ENCODE measurements around the gene CD244.
"Not testable (repeated sequence)": the region's sequence is repeated elsewhere in the genome, so short reads cannot be mapped to it uniquely, and the experiment has no call there.

CD244 gene

GRCh38 chr1:160874935-160875334, 12.2 kb upstream of the CD244 start:
- Histone ChIP-seq H3K4me1 (ENCODE audit: control insufficient read depth in 1 of 2, insufficient read depth in 1 of 2, low read depth in 1 of 2, low read length in 1 of 2) (peaks cover 17 to 21% of the 10 kb centered on the region in 2 experiments), H3K27me3 (no peaks in the 10 kb centered on the region), H3K36me3 (no peaks in the 10 kb centered on the region), H3K4me3 (ENCODE audit: low read depth in 1 of 2, low read length in 1 of 2) (no peak overlapping the region), H3K27ac (peak overlapping the region; percentile 54), H3K9me3 (no peaks in the 10 kb centered on the region)
- TF ChIP-seq, protein P1, sequence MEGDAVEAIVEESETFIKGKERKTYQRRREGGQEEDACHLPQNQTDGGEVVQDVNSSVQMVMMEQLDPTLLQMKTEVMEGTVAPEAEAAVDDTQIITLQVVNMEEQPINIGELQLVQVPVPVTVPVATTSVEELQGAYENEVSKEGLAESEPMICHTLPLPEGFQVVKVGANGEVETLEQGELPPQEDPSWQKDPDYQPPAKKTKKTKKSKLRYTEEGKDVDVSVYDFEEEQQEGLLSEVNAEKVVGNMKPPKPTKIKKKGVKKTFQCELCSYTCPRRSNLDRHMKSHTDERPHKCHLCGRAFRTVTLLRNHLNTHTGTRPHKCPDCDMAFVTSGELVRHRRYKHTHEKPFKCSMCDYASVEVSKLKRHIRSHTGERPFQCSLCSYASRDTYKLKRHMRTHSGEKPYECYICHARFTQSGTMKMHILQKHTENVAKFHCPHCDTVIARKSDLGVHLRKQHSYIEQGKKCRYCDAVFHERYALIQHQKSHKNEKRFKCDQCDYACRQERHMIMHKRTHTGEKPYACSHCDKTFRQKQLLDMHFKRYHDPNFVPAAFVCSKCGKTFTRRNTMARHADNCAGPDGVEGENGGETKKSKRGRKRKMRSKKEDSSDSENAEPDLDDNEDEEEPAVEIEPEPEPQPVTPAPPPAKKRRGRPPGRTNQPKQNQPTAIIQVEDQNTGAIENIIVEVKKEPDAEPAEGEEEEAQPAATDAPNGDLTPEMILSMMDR (IDR thresholded peaks at IDR 0.05) = no peak

- TF ChIP-seq, protein P1 (IDR thresholded peaks at IDR 0.05) = no peak
- Histone ChIP-seq H3K4me3 (ENCODE audit: low read depth in 1 of 2, low read length in 1 of 2) (no peak overlapping the region), H3K4me1 (ENCODE audit: control insufficient read depth in 1 of 2, insufficient read depth in 1 of 2, low read depth in 1 of 2, low read length in 1 of 2) (peaks cover 34 to 38% of the 10 kb centered on the region in 2 experiments), H3K9me3 (no peaks in the 10 kb centered on the region), H3K27me3 (no peaks in the 10 kb centered on the region), H3K27ac (peak overlapping the region; percentile 68), H3K36me3 (no peaks in the 10 kb centered on the region)
Observed at GRCh38 chr1:160868141-160868540, 5.5 kb upstream of the CD244 start.

DNA sequence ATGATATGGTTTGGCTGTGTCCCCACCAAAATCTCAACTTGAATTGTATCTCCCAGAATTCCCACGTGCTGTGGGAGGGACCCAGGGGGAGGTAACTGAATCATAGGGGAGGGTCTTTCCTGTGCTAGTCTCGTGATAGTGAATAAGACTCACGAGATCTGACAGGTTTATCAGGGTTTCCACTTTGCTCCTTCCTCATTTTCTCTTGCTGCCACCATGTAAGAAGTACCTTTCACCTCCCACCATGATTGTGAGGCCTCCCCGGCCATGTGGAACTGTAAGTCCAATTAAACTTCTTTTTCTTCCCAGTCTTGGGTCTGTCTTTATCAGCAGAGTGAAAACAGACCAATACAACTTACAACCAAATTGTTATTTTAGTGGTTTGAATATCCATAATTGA, 5.0 kb upstream of the CD244 start:
- H3K36me3 ChIP-seq = not testable (repeated sequence)
- peaks cover 39 to 43% of the 10 kb centered on the region in 2 experiments for H3K4me1 ChIP-seq (ENCODE audit: control insufficient read depth in 1 of 2, insufficient read depth in 1 of 2, low read depth in 1 of 2, low read length in 1 of 2)

GRCh38 chr1:160866695-160867260, 4.1 kb upstream of the CD244 start:
- TF ChIP-seq, protein P1 (IDR thresholded peaks at IDR 0.05) = no peak
- peaks cover 48 to 51% of the 10 kb centered on the region in 2 experiments for H3K4me1 ChIP-seq (ENCODE audit: control insufficient read depth in 1 of 2, insufficient read depth in 1 of 2, low read depth in 1 of 2, low read length in 1 of 2)
- no peaks in the 10 kb centered on the region for H3K9me3 ChIP-seq
- H3K27ac ChIP-seq = no peak overlapping the region
- H3K4me3 ChIP-seq (ENCODE audit: low read depth in 1 of 2, low read length in 1 of 2) = no peak overlapping the region
- no peaks in the 10 kb centered on the region for H3K27me3 ChIP-seq
- no peaks in the 10 kb centered on the region for H3K36me3 ChIP-seq

More for the DNA sequence above, 5.0 kb upstream of the CD244 start:
- H3K27ac ChIP-seq = peak overlapping the region; percentile 68
- H3K4me3 ChIP-seq (ENCODE audit: low read depth in 1 of 2, low read length in 1 of 2); H3K27me3 ChIP-seq; H3K9me3 ChIP-seq: not testable (repeated sequence)

DNA sequence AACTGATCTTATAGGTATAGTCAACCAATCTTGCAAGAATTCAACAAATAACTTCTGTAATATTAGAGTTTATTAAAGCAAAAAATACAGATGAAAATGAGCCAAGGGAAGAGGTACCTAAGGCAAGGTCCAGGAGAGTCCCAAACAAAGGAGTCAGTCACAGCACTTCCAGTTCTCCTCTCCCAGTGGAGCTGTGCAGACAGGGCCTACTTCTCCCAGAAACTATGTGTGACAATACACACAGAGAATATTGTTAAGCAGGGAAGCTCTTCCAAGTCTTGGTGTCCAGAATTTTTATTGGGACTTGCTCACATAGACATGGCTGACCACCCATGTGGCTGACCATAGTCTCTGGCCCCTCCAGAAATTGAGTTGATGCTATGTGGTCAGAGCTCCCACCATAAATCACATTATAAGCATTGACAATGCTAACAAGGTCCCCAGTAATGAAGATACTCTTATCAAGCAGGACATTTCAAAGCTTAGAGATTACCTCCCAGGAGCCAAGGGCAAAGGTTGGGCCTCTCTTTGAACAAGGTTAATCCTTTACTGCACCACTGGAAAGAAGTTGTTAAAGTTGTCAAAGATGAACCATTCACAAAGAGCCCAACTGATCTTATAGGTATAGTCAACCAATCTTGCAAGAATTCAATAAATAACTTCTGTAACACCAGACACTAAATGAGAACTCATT, 3.5 kb upstream of the CD244 start:
- TF ChIP-seq, protein P1 (IDR thresholded peaks at IDR 0.05) = no peak
- Histone ChIP-seq H3K4me3 (ENCODE audit: low read depth in 1 of 2, low read length in 1 of 2) (no peak overlapping the region), H3K27me3 (no peaks in the 10 kb centered on the region), H3K27ac (no peak overlapping the region), H3K9me3 (no peaks in the 10 kb centered on the region), H3K4me1 (ENCODE audit: control insufficient read depth in 1 of 2, insufficient read depth in 1 of 2, low read depth in 1 of 2, low read length in 1 of 2) (peaks cover 52 to 58% of the 10 kb centered on the region in 2 experiments), H3K36me3 (no peaks in the 10 kb centered on the region)

GRCh38 chr1:160865337-160865736, 2.6 kb upstream of the CD244 start:
- H3K4me3 ChIP-seq (ENCODE audit: low read depth in 1 of 2, low read length in 1 of 2) = no peak overlapping the region
- no peaks in the 10 kb centered on the region for H3K9me3 ChIP-seq
- no peaks in the 10 kb centered on the region for H3K36me3 ChIP-seq
- H3K27me3 ChIP-seq = no peaks in the 10 kb centered on the region
- no peak overlapping the region for H3K27ac ChIP-seq
- H3K4me1 ChIP-seq (ENCODE audit: control insufficient read depth in 1 of 2, insufficient read depth in 1 of 2, low read depth in 1 of 2, low read length in 1 of 2) = peaks cover 58 to 63% of the 10 kb centered on the region in 2 experiments
- TF ChIP-seq, protein P1 (IDR thresholded peaks at IDR 0.05) = no peak

All from neutrophil (primary cell).